HEK293T (cell line): ENCODE data around the gene PPP6R3.

Source experiments
- ELF4 ChIP-seq: fragments of 450-650 bp; IDR thresholded peaks from 2 replicates; pipeline ENCODE4 v1.6.1; 2017; ENCODE audit warnings: antibody characterized with exemption
- FOXK2 ChIP-seq: fragments of 450-650 bp; IDR thresholded peaks from 2 replicates; pipeline ENCODE4 v1.6.1; 2016; ENCODE audit warnings: mild to moderate bottlenecking
- PKNOX1 ChIP-seq: fragments of 450-650 bp; IDR thresholded peaks from 2 replicates; pipeline ENCODE4 v1.6.1; 2016
- SP1 ChIP-seq: fragments of 450-650 bp; IDR thresholded peaks from 2 replicates; pipeline ENCODE4 v1.6.1; 2017

- no peak for TF ChIP-seq PKNOX1
- no peak for TF ChIP-seq SP1
- TF ChIP-seq FOXK2: no peak
- no peak for TF ChIP-seq ELF4
Observed at GRCh38 chr11:68430801-68431200, 29.8 kb upstream of the PPP6R3 start.
